ENCODE measurements around the gene LKAAEAR1.
A peak's percentile ranks its signal among the peaks of the same experiment; 100 is the strongest.

LKAAEAR1 gene

GRCh38 chr20:64057628-64058498 is 26.3 kb downstream of the LKAAEAR1 start:
- DNase-seq (peak; percentile 80 to 83), ATAC-seq (peak; percentile 83)
- Mint-ChIP-seq H3K27me3 (peaks cover 27% of the 10 kb centered on the region), H3K4me3 (peak overlapping the region; percentile 71 to 89), H3K27ac (peak overlapping the region; percentile 55 to 80), H3K9me3 (no peaks in the 10 kb centered on the region), H3K4me1 (peaks cover 73% of the 10 kb centered on the region)

DNA sequence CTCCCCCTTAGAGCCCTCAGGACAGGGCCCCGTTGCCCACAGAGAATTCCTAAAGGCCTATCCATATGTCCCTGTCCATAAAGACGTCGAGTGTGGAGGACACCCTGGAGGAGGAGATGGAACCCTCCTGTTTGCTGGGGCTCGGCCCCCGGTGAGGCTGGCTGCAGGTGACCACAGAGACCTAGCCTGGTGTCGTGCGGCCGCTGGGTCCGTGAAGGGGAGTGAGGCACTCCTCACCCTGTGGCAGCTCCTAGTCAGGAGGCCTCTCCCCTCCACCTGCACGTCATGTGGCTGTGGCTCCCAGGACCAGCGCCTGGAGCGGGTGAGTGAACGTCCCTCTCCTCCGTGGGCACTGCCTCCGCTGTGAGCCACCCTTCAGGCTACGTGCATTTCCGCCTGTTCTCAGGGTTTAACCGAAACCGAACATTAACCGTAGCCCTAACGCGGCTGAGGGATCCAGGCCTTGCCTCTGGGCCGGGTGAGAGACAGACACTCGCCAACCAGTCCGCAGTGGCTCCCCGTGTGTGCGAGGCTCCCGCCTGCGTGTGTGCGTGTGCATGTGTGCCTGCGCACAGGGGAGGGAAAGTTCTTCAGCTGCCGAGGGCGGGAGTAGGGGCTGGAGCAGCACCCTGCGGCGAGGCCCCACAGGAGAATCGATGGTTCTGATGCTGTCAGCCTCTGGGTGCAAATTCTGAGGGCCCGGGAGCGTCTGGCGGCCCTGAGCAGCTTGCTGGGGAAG is 27.1 kb downstream of the LKAAEAR1 start:
- peaks cover 35% of the 10 kb centered on the region for H3K27me3 Mint-ChIP-seq
- peak overlapping the region; percentile 71 to 89 for H3K4me3 Mint-ChIP-seq
- no peaks in the 10 kb centered on the region for H3K9me3 Mint-ChIP-seq
- peaks cover 65% of the 10 kb centered on the region for H3K4me1 Mint-ChIP-seq
- DNase-seq (peak in 1 of 2 donors; percentile 45), ATAC-seq (peak; percentile 61)
- peak overlapping the region in 1 of 2 donors; percentile 80 for H3K27ac Mint-ChIP-seq

- Mint-ChIP-seq H3K27ac (peak overlapping the region in 1 of 2 donors; percentile 27), H3K4me3 (no peak overlapping the region), H3K27me3 (peaks cover 40% of the 10 kb centered on the region), H3K9me3 (no peaks in the 10 kb centered on the region), H3K4me1 (peaks cover 63% of the 10 kb centered on the region)
- DNase-seq, result no peak
- no peak for ATAC-seq
These were observed 27.6 kb downstream of the LKAAEAR1 start for GRCh38 chr20:64056639-64056888.

DNA sequence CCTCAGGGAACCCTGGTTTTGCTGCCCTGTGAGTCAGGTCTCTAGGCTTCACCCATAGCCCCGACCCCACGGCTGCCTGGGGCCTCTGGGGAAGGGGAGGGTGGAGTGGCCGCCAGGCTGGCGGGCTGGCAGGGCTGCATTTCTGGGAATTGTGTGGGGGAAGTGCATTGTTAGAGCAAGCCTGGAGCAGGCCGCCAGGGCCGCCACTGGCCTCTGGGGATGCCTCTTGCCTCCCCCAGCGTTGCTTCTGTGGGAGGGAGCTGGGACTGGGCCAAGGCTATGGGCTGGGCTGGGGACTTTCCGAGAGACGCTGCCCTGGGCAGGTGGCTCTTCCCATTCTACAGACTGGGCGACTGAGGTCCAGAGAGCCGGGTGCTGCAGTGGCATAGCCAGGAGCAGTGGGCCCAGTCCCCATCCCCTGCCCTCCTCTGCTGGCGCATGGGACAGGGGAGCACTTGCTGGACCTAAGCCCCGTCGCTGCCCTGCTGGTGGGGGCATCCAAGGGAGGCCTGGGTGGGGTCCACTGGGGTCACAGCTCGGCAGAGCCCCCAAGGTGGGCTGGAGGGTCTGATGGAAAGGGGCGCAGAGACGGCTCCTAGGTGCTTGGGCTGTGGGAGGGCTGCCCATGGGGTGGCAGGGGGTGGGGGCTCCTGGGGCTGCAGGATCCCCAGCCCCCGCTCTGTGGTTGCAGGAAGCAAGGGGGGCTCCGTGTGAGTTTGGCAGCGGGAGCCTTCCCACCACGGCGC is 28.1 kb downstream of the LKAAEAR1 start:
- Mint-ChIP-seq H3K4me1 (peaks cover 63% of the 10 kb centered on the region), H3K27me3 (peaks cover 45% of the 10 kb centered on the region), H3K27ac (no peak overlapping the region), H3K4me3 (peak overlapping the region in 1 of 2 donors; percentile 21), H3K9me3 (no peaks in the 10 kb centered on the region)
- no peak for ATAC-seq
- no peak for DNase-seq

GRCh38 chr20:64055396-64055892 is 28.8 kb downstream of the LKAAEAR1 start:
- no peak for DNase-seq
- H3K4me3 Mint-ChIP-seq, result no peak overlapping the region
- peaks cover 63% of the 10 kb centered on the region for H3K4me1 Mint-ChIP-seq
- peaks cover 51% of the 10 kb centered on the region for H3K27me3 Mint-ChIP-seq
- peak overlapping the region in 1 of 2 donors; percentile 74 for H3K27ac Mint-ChIP-seq
- ATAC-seq, result no peak
- H3K9me3 Mint-ChIP-seq, result no peaks in the 10 kb centered on the region

DNA sequence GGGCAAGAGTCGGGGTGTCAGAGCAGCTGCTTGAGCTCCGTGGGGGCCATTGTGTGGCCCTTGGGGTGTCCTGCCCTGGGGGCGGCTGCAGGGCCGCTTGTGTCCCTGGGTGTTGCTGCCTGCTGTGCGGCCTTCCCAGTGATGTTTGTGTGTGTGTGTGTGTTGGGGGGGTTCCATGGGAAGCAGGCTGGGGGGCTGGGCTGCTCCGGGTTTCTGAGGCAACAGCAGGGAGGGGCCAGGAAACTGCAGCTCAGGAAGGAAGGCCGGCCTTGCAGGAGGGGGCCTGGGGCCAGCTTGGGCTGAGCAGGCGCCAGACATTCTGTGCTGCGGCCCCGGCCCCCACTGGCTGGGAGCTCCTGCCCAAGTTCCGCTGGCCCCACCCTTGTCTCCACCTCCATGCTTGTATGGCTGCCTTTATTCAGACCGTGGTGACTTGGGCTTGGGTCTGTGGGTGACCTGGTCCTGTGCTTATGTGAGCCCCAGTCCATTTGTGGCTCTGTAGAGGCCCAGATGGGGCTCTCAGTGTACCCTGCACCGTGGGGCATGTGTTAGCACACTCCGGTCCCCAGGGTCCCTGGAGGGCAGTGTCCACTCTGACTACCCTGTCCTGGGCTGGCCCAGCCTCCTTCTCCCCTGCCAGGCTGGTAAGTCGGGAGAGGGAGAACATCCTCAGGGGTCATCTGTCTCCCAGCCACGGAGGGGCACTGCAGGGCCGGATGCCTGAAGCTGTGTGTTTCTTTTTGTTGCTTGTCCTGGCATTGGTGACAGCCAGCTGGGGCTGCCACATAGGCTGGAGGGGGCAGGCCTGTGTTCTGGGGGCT is 30.1 kb downstream of the LKAAEAR1 start:
- DNase-seq, result no peak
- peaks cover 57% of the 10 kb centered on the region for H3K4me1 Mint-ChIP-seq
- H3K27ac Mint-ChIP-seq, result peak overlapping the region in 1 of 2 donors; percentile 33
- no peaks in the 10 kb centered on the region for H3K9me3 Mint-ChIP-seq
- no peak for ATAC-seq
- peaks cover 64% of the 10 kb centered on the region for H3K27me3 Mint-ChIP-seq
- no peak overlapping the region for H3K4me3 Mint-ChIP-seq

- DNase-seq (no peak), ATAC-seq (no peak)
- Mint-ChIP-seq H3K9me3 (no peaks in the 10 kb centered on the region), H3K27me3 (peaks cover 68% of the 10 kb centered on the region), H3K27ac (no peak overlapping the region), H3K4me3 (no peak overlapping the region), H3K4me1 (peaks cover 49% of the 10 kb centered on the region)
These were observed 31.0 kb downstream of the LKAAEAR1 start for GRCh38 chr20:64052987-64053840.

DNA sequence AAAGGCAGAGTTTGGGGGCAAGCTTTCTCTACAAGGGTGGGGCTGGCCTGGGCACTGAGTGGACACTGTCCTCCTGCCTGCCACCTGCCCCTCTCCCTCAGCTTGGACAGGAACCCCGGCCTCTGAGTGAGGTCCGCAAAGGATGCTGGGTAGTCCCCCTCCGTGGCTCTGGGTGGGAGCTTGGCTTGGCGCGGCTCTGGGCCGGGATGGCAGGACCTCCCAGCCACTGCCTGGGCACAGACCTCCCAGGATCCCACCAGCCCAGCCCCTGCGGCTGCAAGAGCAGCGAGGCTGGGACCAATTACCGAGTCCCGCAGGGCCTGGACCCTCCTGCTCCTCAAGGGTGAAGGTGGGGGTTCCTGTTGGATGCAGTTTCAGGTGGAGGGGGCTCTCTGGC is 31.9 kb downstream of the LKAAEAR1 start:
- Mint-ChIP-seq H3K27me3 (peaks cover 76% of the 10 kb centered on the region), H3K27ac (no peak overlapping the region), H3K4me3 (no peak overlapping the region), H3K4me1 (peaks cover 40% of the 10 kb centered on the region), H3K9me3 (no peaks in the 10 kb centered on the region)
- DNase-seq (no peak), ATAC-seq (no peak)

- Mint-ChIP-seq H3K4me3 (no peak overlapping the region), H3K4me1 (peaks cover 38% of the 10 kb centered on the region), H3K9me3 (no peaks in the 10 kb centered on the region), H3K27ac (no peak overlapping the region), H3K27me3 (peaks cover 81% of the 10 kb centered on the region)
- ATAC-seq, result no peak
- DNase-seq, result no peak
These were observed 32.5 kb downstream of the LKAAEAR1 start for GRCh38 chr20:64051561-64052325.

DNA sequence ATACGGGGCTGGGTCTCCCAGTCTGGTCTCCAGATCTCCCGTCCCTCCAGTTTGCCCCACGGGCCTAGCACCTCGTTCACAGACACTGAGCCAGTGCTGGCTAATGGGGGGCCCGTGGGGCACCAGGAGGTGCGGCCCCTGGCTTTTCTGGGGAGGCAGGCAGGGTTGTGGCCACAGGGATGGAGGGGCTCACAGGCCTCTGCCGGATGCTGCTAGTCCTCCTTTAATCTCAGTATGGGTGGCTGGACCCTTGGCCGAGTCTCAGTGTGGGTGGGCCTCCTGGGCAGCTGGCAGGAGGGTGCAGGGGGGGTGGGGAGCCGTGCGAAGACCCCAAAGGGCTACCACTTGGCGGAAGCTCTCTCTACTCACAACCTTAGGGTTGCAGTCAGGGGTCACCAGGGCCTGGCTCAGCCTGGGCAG is 33.2 kb downstream of the LKAAEAR1 start:
- no peak overlapping the region for H3K4me3 Mint-ChIP-seq

GRCh38 chr20:64050261-64051032 is 33.8 kb downstream of the LKAAEAR1 start:
- Mint-ChIP-seq H3K4me1 (peaks cover 39% of the 10 kb centered on the region), H3K27me3 (peaks cover 91% of the 10 kb centered on the region), H3K9me3 (no peaks in the 10 kb centered on the region), H3K4me3 (peak overlapping the region; percentile 44 to 57), H3K27ac (no peak overlapping the region)
- peak; percentile 4 for ATAC-seq
- DNase-seq, result no peak

More for the DNA sequence above, 33.2 kb downstream of the LKAAEAR1 start:
- Mint-ChIP-seq H3K27me3 (peaks cover 88% of the 10 kb centered on the region), H3K4me1 (peaks cover 38% of the 10 kb centered on the region), H3K27ac (no peak overlapping the region), H3K9me3 (no peaks in the 10 kb centered on the region)
- DNase-seq, result no peak
- no peak for ATAC-seq

DNA sequence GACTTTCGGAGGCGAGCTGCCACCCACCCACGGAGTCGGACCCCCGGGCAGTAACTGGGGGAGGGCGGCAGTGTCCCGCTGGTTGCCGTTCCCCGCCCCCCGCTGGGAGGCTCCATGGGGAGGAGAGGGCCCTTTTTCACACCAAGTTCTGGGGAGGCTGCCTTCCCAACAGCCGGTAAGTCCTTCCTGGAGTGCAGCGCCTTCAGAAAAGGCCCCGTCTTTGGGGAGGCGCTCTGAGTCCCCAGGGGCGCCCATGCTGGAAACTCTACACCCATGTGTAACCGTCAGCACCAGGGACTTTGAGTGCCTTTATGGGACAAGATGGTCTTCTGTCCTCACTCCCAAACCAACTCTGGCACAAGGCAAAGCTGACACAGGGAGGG is 34.3 kb downstream of the LKAAEAR1 start:
- Mint-ChIP-seq H3K27ac (no peak overlapping the region), H3K9me3 (no peaks in the 10 kb centered on the region), H3K4me1 (peaks cover 38% of the 10 kb centered on the region), H3K27me3 (peaks cover 85% of the 10 kb centered on the region), H3K4me3 (peak overlapping the region; percentile 56 to 64)
- DNase-seq (no peak), ATAC-seq (no peak)

Data from stimulated activated naive CD8-positive, alpha-beta T cell treated with anti-CD3 and anti-CD28 coated beads, Interleukin-15, amount 100 ng/mL, for 72 hours (primary cell).